ENCODE results near the gene NOS3. TPM values are rescaled to one million over a fixed set of nuclear protein-coding genes. Genes with fewer than 3 reads are reported as not detected.
A peak's percentile ranks its signal among the peaks of the same experiment; 100 is the strongest.
"Not testable (repeated sequence)": the region's sequence is repeated elsewhere in the genome, so short reads cannot be mapped to it uniquely, and the experiment has no call there.

The NOS3 gene
- total RNA-seq, 2 donors from 2014 or later: 8.0 to 12.1 TPM

DNA sequence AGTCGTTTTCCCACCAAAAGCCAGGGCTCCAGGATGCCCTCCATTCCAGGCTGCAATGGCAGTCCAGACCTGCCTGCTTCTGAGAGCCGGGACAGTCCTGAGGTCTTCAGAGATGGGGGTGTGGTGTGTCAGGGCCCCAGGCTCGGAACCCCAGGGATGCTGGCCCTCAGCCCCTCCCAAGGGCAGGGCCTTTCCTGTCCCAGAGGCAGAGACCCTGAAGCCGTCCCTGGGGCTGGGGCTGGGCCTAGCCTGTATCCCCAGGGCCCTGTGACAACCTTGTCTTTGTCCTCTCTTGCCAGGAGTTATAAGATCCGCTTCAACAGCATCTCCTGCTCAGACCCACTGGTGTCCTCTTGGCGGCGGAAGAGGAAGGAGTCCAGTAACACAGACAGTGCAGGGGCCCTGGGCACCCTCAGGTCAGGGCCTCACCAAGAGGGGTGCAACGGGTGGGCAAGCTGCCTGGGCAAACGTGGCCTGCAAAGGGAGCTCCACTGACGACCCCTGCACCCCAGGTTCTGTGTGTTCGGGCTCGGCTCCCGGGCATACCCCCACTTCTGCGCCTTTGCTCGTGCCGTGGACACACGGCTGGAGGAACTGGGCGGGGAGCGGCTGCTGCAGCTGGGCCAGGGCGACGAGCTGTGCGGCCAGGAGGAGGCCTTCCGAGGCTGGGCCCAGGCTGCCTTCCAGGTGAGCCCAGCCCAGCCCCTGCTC, 15.9 kb downstream of the NOS3 start:
- H3K36me3 Mint-ChIP-seq (ENCODE audit: low read depth): no peaks in the 10 kb centered on the region
- ATAC-seq (replicated peaks): no peak
- peaks cover 25% of the 10 kb centered on the region for H3K4me1 Mint-ChIP-seq
- H3K27ac Mint-ChIP-seq: no peak overlapping the region
- peak overlapping the region; percentile 87 for H3K4me3 Mint-ChIP-seq
- H3K27me3 Mint-ChIP-seq: no peaks in the 10 kb centered on the region
- H3K9me3 Mint-ChIP-seq: no peaks in the 10 kb centered on the region

DNA sequence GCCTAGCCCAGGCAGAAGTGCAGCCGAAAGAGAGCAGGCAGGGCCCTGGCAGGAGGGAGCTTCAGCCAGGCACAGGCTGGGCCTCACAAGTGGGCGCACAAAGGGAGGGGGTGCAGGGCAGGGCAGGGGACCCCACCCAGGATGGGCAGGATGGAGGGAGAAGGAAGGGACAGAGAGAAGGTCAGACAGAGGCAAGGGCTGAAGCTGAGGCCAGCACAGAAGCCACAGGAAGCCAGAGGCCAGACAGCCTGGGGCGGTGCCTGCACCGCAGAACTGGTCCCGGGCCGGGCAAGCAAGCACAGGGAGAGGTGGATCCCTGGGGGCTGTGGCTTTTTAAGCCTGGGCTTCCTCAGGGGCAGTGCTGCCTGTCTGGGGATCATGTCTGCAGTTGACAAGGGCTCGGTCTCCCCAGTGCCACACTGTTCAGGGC, 16.7 kb downstream of the NOS3 start:
- no peaks in the 10 kb centered on the region for H3K27me3 Mint-ChIP-seq
- H3K4me3 Mint-ChIP-seq: peak overlapping the region; percentile 87
- ATAC-seq (replicated peaks): no peak
- peaks cover 33% of the 10 kb centered on the region for H3K4me1 Mint-ChIP-seq
- peaks cover 2% of the 10 kb centered on the region for H3K36me3 Mint-ChIP-seq (ENCODE audit: low read depth)
- H3K9me3 Mint-ChIP-seq: peaks cover under 1% of the 10 kb centered on the region
- peak overlapping the region; percentile 85 for H3K27ac Mint-ChIP-seq

DNA sequence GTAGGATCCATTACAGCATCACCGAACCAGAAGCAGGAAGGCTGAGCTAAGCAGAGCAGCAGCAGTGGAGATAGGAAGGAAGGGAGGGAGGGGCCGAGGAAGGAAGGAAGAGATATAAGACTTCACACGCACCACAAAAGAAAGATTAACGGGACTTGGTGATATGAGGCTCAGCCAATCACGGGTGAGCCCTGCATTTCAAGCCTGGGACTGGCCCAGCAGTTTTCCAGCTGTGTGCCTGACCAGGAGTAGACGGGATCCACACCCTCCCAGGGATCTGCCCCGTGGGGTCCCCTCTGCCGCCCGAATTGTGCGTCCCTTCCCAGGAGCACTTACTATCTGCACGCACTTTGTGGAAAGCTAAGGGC, 17.3 kb downstream of the NOS3 start:
- Mint-ChIP-seq H3K36me3 (ENCODE audit: low read depth) (peaks cover 4% of the 10 kb centered on the region), H3K4me3 (peak overlapping the region; percentile 87), H3K4me1 (peaks cover 37% of the 10 kb centered on the region), H3K27me3 (no peaks in the 10 kb centered on the region), H3K9me3 (peaks cover 3% of the 10 kb centered on the region), H3K27ac (peak overlapping the region; percentile 85)
- peak; percentile 51 for ATAC-seq (replicated peaks)

DNA sequence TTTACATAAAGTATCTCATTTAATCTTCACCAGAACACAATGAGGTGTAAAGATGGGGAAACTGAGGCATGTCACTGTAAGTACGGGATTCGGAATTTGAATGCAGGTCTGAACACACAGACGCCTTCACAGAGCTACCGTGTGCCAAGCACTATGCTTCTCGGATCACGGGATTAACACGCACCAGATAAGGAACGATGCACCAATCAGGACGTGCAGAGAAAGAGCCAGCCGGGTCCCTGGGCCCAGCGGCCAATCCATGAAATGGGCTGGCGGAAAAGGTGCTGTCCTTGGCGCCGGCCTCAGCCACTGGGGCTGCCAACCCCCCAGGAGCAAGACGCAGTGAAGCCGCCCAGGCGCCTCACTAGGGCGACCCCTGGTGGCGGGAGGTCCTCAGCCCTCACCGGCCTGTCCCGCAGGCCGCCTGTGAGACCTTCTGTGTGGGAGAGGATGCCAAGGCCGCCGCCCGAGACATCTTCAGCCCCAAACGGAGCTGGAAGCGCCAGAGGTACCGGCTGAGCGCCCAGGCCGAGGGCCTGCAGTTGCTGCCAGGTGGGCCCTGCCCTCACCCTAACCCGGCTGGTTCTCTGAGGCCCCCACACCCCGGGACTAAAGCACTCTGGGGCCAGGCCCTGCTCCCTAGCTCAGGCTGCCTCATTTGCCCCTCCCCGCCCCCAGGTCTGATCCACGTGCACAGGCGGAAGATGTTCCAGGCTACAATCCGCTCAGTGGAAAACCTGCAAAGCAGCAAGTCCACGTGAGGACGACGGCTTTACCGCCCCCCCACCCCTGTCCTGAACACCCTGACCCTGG, 17.9 kb downstream of the NOS3 start:
- Mint-ChIP-seq H3K36me3 (ENCODE audit: low read depth) (peaks cover 4% of the 10 kb centered on the region), H3K9me3 (peaks cover 3% of the 10 kb centered on the region), H3K27me3 (no peaks in the 10 kb centered on the region), H3K4me1 (peaks cover 37% of the 10 kb centered on the region), H3K27ac (peak overlapping the region; percentile 85), H3K4me3 (peak overlapping the region; percentile 87)
- ATAC-seq (replicated peaks): peak; percentile 79

DNA sequence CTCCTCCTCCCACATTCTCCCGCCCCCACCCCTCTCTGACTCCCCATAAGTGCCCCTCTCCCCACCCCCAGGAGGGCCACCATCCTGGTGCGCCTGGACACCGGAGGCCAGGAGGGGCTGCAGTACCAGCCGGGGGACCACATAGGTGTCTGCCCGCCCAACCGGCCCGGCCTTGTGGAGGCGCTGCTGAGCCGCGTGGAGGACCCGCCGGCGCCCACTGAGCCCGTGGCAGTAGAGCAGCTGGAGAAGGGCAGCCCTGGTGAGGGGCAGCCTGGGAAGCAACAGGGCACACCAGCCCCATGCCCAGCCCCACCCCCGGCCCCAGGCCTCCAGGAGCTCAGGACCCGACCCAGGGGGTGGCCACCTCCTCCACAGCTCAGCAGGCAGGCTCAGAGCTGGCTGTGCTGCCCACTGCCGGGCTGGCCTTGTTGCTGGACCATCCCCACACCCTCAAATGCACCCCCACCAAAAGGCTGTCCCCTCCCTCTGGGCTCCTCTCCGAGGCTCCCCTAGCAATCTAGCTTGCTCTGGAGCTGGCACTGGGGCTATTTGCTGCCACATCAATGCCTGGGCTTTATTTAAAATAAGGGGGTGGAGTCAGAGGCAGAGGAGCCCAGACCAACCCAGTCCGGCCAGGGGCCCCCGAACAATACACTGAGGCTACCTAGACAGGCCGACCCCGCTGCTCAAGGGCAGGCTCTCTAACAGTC, 18.7 kb downstream of the NOS3 start:
- H3K27ac Mint-ChIP-seq: no peak overlapping the region
- no peaks in the 10 kb centered on the region for H3K27me3 Mint-ChIP-seq
- peaks cover 42% of the 10 kb centered on the region for H3K4me1 Mint-ChIP-seq
- H3K9me3 Mint-ChIP-seq: peaks cover 3% of the 10 kb centered on the region
- peaks cover 10% of the 10 kb centered on the region for H3K36me3 Mint-ChIP-seq (ENCODE audit: low read depth)
- ATAC-seq (replicated peaks): no peak
- H3K4me3 Mint-ChIP-seq: peak overlapping the region; percentile 87

DNA sequence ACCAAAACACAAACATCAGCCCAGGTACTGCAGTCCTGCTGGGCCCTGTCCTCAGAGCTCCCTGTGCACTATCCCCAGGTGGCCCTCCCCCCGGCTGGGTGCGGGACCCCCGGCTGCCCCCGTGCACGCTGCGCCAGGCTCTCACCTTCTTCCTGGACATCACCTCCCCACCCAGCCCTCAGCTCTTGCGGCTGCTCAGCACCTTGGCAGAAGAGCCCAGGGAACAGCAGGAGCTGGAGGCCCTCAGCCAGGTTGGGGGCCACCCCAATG, 19.2 kb downstream of the NOS3 start:
- Mint-ChIP-seq H3K9me3 (peaks cover 3% of the 10 kb centered on the region), H3K4me1 (peaks cover 44% of the 10 kb centered on the region), H3K36me3 (ENCODE audit: low read depth) (peaks cover 13% of the 10 kb centered on the region), H3K27ac (peak overlapping the region; percentile 78), H3K4me3 (peak overlapping the region; percentile 87), H3K27me3 (no peaks in the 10 kb centered on the region)
- ATAC-seq (replicated peaks): no peak

DNA sequence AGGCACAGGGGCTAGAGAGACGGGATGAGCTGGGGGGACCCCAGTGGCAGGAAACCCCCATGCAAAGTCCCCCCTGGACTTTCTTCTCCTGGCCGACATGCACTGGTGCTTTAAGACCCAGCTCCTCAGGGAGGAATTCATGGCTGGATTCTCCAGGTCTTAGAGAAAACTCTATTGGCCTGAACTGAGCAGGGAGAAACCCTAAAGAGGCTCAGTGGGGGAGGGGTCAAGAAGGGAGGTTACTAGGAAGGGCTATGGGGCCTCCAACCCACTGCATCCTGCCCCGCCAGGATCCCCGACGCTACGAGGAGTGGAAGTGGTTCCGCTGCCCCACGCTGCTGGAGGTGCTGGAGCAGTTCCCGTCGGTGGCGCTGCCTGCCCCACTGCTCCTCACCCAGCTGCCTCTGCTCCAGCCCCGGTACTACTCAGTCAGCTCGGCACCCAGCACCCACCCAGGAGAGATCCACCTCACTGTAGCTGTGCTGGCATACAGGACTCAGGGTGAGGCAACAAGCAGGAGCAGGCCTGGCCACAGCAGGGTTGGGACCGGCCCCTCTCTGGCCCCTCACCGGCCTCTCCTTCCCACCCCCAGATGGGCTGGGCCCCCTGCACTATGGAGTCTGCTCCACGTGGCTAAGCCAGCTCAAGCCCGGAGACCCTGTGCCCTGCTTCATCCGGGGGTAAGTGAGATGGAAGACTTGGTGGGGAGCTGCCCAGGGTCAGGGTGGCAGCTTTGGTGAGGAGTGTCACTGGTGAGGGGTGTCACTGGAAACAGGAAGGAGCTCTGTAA, 19.7 kb downstream of the NOS3 start:
- peak overlapping the region; percentile 78 for H3K27ac Mint-ChIP-seq
- peak; percentile 20 for ATAC-seq (replicated peaks)
- peaks cover 50% of the 10 kb centered on the region for H3K4me1 Mint-ChIP-seq
- peaks cover 3% of the 10 kb centered on the region for H3K9me3 Mint-ChIP-seq
- peak overlapping the region; percentile 87 for H3K4me3 Mint-ChIP-seq
- H3K27me3 Mint-ChIP-seq: no peaks in the 10 kb centered on the region
- H3K36me3 Mint-ChIP-seq (ENCODE audit: low read depth): peaks cover 17% of the 10 kb centered on the region

DNA sequence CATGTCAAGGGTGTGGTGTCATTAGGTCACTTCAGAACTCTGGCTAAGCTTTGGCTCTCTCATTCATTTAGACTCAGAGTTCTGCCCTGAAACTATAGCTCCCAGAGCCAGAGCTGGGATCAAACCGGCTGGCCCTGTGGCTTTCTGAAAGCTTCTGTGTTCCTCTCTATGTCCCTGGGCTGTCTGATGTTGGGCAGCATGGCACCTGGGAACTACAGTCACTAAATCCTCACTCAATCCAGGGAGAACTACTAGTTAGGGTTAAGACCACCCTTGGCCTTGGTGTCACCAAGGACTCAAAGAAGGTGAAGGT, 20.2 kb downstream of the NOS3 start:
- H3K4me3 Mint-ChIP-seq: peak overlapping the region; percentile 87
- H3K9me3 Mint-ChIP-seq: peaks cover 3% of the 10 kb centered on the region
- ATAC-seq (replicated peaks): no peak
- peaks cover 52% of the 10 kb centered on the region for H3K4me1 Mint-ChIP-seq
- peaks cover 17% of the 10 kb centered on the region for H3K36me3 Mint-ChIP-seq (ENCODE audit: low read depth)
- no peaks in the 10 kb centered on the region for H3K27me3 Mint-ChIP-seq
- peak overlapping the region; percentile 78 for H3K27ac Mint-ChIP-seq

DNA sequence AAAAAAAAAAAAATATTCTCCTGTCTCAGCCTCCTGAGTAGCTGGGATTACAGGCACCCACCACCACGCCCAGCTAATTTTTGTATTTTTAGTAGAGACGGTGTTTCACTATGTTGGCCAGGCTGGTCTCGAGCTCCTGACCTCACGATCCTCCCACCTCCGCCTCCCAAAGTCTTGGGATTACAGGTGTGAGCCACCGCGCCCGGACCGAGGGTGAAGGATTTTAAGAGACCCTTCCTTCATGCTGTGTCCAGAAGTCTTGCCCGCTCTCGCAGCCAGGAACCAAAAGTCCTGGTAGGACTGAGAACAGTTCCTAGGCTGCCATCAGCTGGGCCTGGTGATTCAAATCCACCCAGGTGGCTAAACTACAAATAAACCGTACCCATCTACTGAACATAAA, 20.8 kb downstream of the NOS3 start:
- Mint-ChIP-seq H3K4me1 (peaks cover 57% of the 10 kb centered on the region), H3K27ac (peak overlapping the region; percentile 85), H3K4me3 (peak overlapping the region; percentile 70), H3K36me3 (ENCODE audit: low read depth) (peaks cover 17% of the 10 kb centered on the region)
- not testable (repeated sequence) for ATAC-seq (replicated peaks); H3K27me3 Mint-ChIP-seq; H3K9me3 Mint-ChIP-seq

DNA sequence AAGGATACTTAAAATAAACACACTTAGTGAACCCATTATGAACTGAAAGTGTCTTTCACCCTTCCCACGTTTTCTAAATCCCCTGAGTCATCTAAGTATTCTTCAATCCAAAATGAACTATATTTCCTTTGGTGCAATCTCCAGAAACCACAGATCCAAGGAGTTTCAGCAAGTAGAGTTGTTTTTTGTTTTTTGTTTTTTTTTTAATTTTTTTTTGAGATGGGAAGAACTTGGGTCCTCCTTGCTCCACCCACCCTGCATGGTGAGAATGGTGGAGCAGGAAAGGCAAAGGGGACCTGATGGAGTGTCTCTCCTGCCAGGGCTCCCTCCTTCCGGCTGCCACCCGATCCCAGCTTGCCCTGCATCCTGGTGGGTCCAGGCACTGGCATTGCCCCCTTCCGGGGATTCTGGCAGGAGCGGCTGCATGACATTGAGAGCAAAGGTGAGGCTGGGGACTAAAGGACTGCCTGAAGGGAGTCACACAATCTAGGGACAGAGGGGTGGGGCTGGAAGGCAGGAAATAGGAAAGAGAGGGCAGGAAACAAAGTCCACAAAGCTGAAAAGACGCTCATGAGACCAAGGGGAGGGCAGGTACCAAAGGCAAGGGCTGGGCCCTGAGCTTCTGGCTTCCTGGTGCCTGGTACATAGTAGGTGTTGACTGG, 21.3 kb downstream of the NOS3 start:
- H3K9me3 Mint-ChIP-seq: peaks cover 3% of the 10 kb centered on the region
- ATAC-seq (replicated peaks): no peak
- H3K27ac Mint-ChIP-seq: peak overlapping the region; percentile 85
- peaks cover 17% of the 10 kb centered on the region for H3K36me3 Mint-ChIP-seq (ENCODE audit: low read depth)
- H3K4me3 Mint-ChIP-seq: peak overlapping the region; percentile 70
- no peaks in the 10 kb centered on the region for H3K27me3 Mint-ChIP-seq
- peaks cover 57% of the 10 kb centered on the region for H3K4me1 Mint-ChIP-seq

DNA sequence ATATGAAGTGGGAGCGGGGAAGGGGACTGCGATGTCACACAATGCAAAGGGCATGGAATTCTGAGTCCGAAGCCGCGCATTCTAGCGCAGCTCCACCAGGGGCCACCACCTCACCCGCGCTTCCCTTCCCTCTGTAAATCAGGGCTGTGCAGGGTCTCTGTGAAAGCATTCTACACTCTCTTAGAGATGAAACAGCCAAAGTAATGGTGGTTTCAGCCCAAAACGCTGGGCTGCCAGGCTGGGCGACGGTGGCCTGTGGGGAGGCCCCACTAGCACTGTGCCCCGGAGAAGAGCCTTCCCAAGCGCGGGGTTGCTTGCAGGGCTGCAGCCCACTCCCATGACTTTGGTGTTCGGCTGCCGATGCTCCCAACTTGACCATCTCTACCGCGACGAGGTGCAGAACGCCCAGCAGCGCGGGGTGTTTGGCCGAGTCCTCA, 22.1 kb downstream of the NOS3 start:
- peaks cover 55% of the 10 kb centered on the region for H3K4me1 Mint-ChIP-seq
- H3K9me3 Mint-ChIP-seq: peaks cover 3% of the 10 kb centered on the region
- no peaks in the 10 kb centered on the region for H3K27me3 Mint-ChIP-seq
- peaks cover 22% of the 10 kb centered on the region for H3K36me3 Mint-ChIP-seq (ENCODE audit: low read depth)
- peak overlapping the region; percentile 70 for H3K4me3 Mint-ChIP-seq
- peak overlapping the region; percentile 85 for H3K27ac Mint-ChIP-seq
- ATAC-seq (replicated peaks): no peak

DNA sequence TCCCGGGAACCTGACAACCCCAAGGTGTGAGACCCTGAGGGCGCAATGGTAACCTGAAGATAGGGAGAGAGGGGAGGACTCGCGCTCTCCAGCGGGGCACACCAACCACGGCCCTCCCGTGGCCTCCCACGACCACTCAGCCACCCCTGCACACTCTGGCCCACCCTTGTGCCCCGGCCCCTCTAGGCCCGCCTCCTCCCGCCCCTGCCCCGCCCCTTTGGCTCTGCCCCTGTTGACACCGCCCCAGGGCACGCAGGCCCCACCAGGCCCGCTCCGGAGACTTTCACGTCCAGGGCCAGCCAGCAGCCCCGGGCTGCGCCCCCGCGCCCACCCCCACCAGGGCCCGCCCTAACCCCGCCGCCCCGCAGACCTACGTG, 22.5 kb downstream of the NOS3 start:
- peaks cover 25% of the 10 kb centered on the region for H3K36me3 Mint-ChIP-seq (ENCODE audit: low read depth)
- no peaks in the 10 kb centered on the region for H3K27me3 Mint-ChIP-seq
- peak overlapping the region; percentile 96 for H3K27ac Mint-ChIP-seq
- H3K4me1 Mint-ChIP-seq: peaks cover 55% of the 10 kb centered on the region
- peaks cover 3% of the 10 kb centered on the region for H3K9me3 Mint-ChIP-seq
- no peak for ATAC-seq (replicated peaks)
- H3K4me3 Mint-ChIP-seq: peak overlapping the region; percentile 89

DNA sequence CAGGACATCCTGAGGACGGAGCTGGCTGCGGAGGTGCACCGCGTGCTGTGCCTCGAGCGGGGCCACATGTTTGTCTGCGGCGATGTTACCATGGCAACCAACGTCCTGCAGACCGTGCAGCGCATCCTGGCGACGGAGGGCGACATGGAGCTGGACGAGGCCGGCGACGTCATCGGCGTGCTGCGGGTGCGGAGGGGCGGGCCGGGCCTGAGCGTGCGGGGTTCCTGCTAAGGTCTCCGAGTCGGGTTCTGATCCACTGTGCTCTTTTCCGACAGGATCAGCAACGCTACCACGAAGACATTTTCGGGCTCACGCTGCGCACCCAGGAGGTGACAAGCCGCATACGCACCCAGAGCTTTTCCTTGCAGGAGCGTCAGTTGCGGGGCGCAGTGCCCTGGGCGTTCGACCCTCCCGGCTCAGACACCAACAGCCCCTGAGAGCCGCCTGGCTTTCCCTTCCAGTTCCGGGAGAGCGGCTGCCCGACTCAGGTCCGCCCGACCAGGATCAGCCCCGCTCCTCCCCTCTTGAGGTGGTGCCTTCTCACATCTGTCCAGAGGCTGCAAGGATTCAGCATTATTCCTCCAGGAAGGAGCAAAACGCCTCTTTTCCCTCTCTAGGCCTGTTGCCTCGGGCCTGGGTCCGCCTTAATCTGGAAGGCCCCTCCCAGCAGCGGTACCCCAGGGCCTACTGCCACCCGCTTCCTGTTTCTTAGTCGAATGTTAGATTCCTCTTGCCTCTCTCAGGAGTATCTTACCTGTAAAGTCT, 23.1 kb downstream of the NOS3 start:
- Mint-ChIP-seq H3K27me3 (no peaks in the 10 kb centered on the region), H3K4me3 (peak overlapping the region; percentile 89), H3K36me3 (ENCODE audit: low read depth) (peaks cover 28% of the 10 kb centered on the region), H3K27ac (peak overlapping the region; percentile 96), H3K9me3 (peaks cover 3% of the 10 kb centered on the region), H3K4me1 (peaks cover 55% of the 10 kb centered on the region)
- ATAC-seq (replicated peaks): peak; percentile 42

All from activated T-helper 17 cell treated with anti-CD3 and anti-CD28 coated beads, Interleukin-2, amount 50 U/mL, for 72 hours (primary cell).